Mononuclear cell (primary cell): ENCODE data around the gene KCNQ5. TPM values are rescaled to one million over a fixed set of nuclear protein-coding genes. Genes with fewer than 3 reads are reported as not detected.

ENCODE experiments used
- H3K27me3 ChIP-seq: 2 replicates; pipeline ENCODE4 v1.6.0; 2011; ENCODE audit warnings: low read length, control low read depth; ENCODE audit not compliant: insufficient read depth
- H3K4me1 ChIP-seq: 2 replicates; pipeline ENCODE4 v1.5.1; 2011; ENCODE audit warnings: mild to moderate bottlenecking, low read length, control low read depth; ENCODE audit not compliant: insufficient read depth
- H3K4me3 ChIP-seq: 2 replicates; pipeline ENCODE4 v1.5.1; 2011; ENCODE audit warnings: mild to moderate bottlenecking, low read length, moderate library complexity
- H3K9me3 ChIP-seq: 2 replicates; pipeline ENCODE4 v1.5.1; 2011; ENCODE audit warnings: low read depth, mild to moderate bottlenecking, control low read depth, low read length
- total RNA-seq: library from RNA; depleted of rRNA; stranded (reverse); fragments of >200 nt; gene quantifications from one replicate; pipeline ENCODE4 v1.2.3, GENCODE V29; 2012

The KCNQ5 gene
- total RNA-seq, 1 donor: 2.8 TPM

- H3K4me1 ChIP-seq: peaks cover 8% of the 10 kb centered on the region
- no peaks in the 10 kb centered on the region for H3K9me3 ChIP-seq
- no peaks in the 10 kb centered on the region for H3K27me3 ChIP-seq
- H3K4me3 ChIP-seq: no peak overlapping the region
Measured at GRCh38 chr6:72810571-72811280, 188.9 kb downstream of the KCNQ5 start.

GRCh38 chr6:72811971-72812421 is 190.1 kb downstream of the KCNQ5 start:
- H3K9me3 ChIP-seq: no peaks in the 10 kb centered on the region
- H3K4me3 ChIP-seq: no peak overlapping the region
- H3K4me1 ChIP-seq: peaks cover 8% of the 10 kb centered on the region
- no peaks in the 10 kb centered on the region for H3K27me3 ChIP-seq

- no peaks in the 10 kb centered on the region for H3K27me3 ChIP-seq
- H3K4me3 ChIP-seq: no peak overlapping the region
- peaks cover 8% of the 10 kb centered on the region for H3K4me1 ChIP-seq
- no peaks in the 10 kb centered on the region for H3K9me3 ChIP-seq
Measured at GRCh38 chr6:72813807-72814596, 192.1 kb downstream of the KCNQ5 start.

GRCh38 chr6:72816022-72816421 is 194.2 kb downstream of the KCNQ5 start:
- Histone ChIP-seq H3K9me3 (no peaks in the 10 kb centered on the region), H3K4me1 (peaks cover 8% of the 10 kb centered on the region), H3K4me3 (no peak overlapping the region), H3K27me3 (no peaks in the 10 kb centered on the region)

GRCh38 chr6:72817208-72817607 is 195.3 kb downstream of the KCNQ5 start:
- Histone ChIP-seq H3K9me3 (no peaks in the 10 kb centered on the region), H3K27me3 (no peaks in the 10 kb centered on the region), H3K4me3 (no peak overlapping the region), H3K4me1 (peaks cover 12% of the 10 kb centered on the region)

- no peaks in the 10 kb centered on the region for H3K9me3 ChIP-seq
- peaks cover 4% of the 10 kb centered on the region for H3K4me1 ChIP-seq
- no peaks in the 10 kb centered on the region for H3K27me3 ChIP-seq
- no peak overlapping the region for H3K4me3 ChIP-seq
Measured at GRCh38 chr6:72819609-72820008, 197.7 kb downstream of the KCNQ5 start.

GRCh38 chr6:72820153-72820552 is 198.3 kb downstream of the KCNQ5 start:
- Histone ChIP-seq H3K4me3 (no peak overlapping the region), H3K9me3 (no peaks in the 10 kb centered on the region), H3K27me3 (no peaks in the 10 kb centered on the region), H3K4me1 (peaks cover 3% of the 10 kb centered on the region)

GRCh38 chr6:72820906-72821305 is 199.0 kb downstream of the KCNQ5 start:
- no peak overlapping the region for H3K4me3 ChIP-seq
- H3K4me1 ChIP-seq: peaks cover 3% of the 10 kb centered on the region
- H3K27me3 ChIP-seq: no peaks in the 10 kb centered on the region
- no peaks in the 10 kb centered on the region for H3K9me3 ChIP-seq

GRCh38 chr6:72822023-72822422 is 200.2 kb downstream of the KCNQ5 start:
- H3K4me3 ChIP-seq: no peak overlapping the region
- peaks cover 3% of the 10 kb centered on the region for H3K4me1 ChIP-seq
- no peaks in the 10 kb centered on the region for H3K27me3 ChIP-seq
- no peaks in the 10 kb centered on the region for H3K9me3 ChIP-seq

- peaks cover 3% of the 10 kb centered on the region for H3K4me1 ChIP-seq
- H3K9me3 ChIP-seq: no peaks in the 10 kb centered on the region
- no peaks in the 10 kb centered on the region for H3K27me3 ChIP-seq
- no peak overlapping the region for H3K4me3 ChIP-seq
Measured at GRCh38 chr6:72822691-72823090, 200.8 kb downstream of the KCNQ5 start.

- Histone ChIP-seq H3K9me3 (no peaks in the 10 kb centered on the region), H3K4me1 (peaks cover 3% of the 10 kb centered on the region), H3K4me3 (no peak overlapping the region), H3K27me3 (no peaks in the 10 kb centered on the region)
Measured at GRCh38 chr6:72824833-72825232, 203.0 kb downstream of the KCNQ5 start.

- Histone ChIP-seq H3K4me1 (peaks cover 3% of the 10 kb centered on the region), H3K27me3 (no peaks in the 10 kb centered on the region), H3K4me3 (no peak overlapping the region), H3K9me3 (no peaks in the 10 kb centered on the region)
Measured at GRCh38 chr6:72825315-72825911, 203.5 kb downstream of the KCNQ5 start.

- Histone ChIP-seq H3K4me1 (peaks cover 3% of the 10 kb centered on the region), H3K9me3 (no peaks in the 10 kb centered on the region), H3K4me3 (no peak overlapping the region), H3K27me3 (no peaks in the 10 kb centered on the region)
Measured at GRCh38 chr6:72826037-72826436, 204.2 kb downstream of the KCNQ5 start.

- H3K4me1 ChIP-seq: peaks cover 2% of the 10 kb centered on the region
- H3K27me3 ChIP-seq: no peaks in the 10 kb centered on the region
- no peak overlapping the region for H3K4me3 ChIP-seq
- H3K9me3 ChIP-seq: no peaks in the 10 kb centered on the region
Measured at GRCh38 chr6:72826744-72827438, 205.0 kb downstream of the KCNQ5 start.

GRCh38 chr6:72828904-72829303 is 207.0 kb downstream of the KCNQ5 start:
- Histone ChIP-seq H3K4me1 (no peaks in the 10 kb centered on the region), H3K27me3 (no peaks in the 10 kb centered on the region)

More at GRCh38 chr6:72828904-72829303, 207.0 kb downstream of the KCNQ5 start:
- Histone ChIP-seq H3K4me3 (no peak overlapping the region), H3K9me3 (no peaks in the 10 kb centered on the region)
